ENCODE results near the gene TMEM98.
A peak's percentile ranks its signal among the peaks of the same experiment; 100 is the strongest.
"Not testable (repeated sequence)": the region's sequence is repeated elsewhere in the genome, so short reads cannot be mapped to it uniquely, and the experiment has no call there.

The TMEM98 gene, protein sequence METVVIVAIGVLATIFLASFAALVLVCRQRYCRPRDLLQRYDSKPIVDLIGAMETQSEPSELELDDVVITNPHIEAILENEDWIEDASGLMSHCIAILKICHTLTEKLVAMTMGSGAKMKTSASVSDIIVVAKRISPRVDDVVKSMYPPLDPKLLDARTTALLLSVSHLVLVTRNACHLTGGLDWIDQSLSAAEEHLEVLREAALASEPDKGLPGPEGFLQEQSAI

DNA sequence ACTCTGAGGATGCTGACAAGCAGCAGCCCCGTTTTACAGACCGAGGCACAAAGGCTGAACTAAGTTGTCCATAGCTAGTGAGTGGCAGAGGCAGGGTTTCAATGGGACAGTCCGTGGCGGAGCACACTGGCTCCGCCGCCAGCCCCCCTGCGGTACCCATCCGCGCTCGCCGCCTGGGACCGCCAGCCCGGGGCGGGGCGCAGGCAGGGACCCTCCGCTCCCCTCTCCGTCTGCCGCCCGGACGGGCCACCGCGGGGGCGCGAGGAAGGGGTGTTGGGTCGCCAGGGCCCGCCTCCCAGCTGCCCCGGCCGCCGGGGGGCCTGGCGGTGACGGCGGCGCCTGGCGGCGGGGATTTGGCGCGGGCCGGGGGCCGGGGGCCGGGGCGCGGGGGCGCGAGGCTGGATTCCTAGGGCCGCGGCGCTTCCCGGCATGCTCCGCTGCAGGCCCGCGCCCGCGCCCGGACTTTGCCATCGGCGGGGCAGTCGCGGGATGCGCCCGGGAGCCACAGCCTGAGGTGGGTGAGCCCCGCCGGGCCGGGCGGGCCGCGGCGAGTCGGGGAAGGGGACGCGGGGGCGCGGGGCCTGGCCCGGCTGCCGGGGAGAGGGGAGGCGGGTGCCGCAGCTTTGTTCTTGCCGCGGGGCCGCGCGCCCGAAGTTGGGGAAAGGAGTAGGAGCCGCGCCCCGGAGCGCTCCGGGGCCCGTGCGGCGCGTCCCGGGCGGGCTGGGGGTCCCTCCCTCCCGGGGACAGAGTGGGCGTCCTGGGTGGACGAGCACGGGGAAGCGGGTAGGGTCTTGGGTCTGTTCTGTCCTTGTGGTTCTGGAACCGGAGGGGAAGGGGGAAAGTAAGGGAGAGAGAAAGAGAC lies at the start of gene TMEM98:
Gene TMEM98, plus strand, starts transcription at position 430 of the 862 bp plus-strand sequence. CDS start 3,376 bp downstream, outside the sequence.
- DNase-seq = no peak

DNA sequence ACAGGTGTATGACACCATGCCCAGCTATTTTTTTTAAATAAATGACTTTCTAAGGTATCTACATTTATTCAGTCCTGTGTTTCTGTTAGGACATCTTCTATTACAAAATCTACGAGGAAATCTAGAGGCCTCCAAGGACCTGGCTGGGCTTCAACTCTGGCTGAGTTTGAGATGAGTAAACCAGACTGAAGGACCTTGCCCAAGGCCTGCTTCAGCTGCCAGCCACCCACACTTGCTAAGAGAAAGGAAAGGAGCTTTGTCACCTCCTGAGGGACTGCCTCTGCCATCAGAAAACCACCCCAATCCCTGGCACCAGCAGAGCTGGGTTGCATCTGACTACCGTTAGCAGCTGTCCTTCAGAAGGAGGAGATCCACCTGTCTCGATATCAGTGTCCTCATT lies 49.7 kb upstream of the TMEM98 start:
- DNase-seq = no peak

DNA sequence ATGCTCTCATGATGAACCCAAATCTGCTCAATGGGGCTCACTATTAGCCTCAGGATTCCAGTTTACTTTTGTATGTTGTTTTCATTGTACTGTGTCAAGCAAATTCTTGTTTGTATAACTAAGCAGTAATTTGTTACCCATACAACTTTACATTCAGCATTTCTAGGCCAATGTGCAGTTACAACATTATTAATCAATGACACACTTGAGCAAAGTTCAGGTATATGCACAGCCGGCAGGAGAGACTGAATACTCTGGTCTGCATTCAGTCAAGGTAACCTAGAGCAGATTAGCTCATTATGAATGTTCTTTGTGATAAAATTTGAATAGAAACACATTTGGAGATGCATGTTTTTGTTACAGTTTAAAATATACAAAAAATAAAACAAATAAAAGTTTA lies 48.8 kb upstream of the TMEM98 start:
- DNase-seq = no peak

DNA sequence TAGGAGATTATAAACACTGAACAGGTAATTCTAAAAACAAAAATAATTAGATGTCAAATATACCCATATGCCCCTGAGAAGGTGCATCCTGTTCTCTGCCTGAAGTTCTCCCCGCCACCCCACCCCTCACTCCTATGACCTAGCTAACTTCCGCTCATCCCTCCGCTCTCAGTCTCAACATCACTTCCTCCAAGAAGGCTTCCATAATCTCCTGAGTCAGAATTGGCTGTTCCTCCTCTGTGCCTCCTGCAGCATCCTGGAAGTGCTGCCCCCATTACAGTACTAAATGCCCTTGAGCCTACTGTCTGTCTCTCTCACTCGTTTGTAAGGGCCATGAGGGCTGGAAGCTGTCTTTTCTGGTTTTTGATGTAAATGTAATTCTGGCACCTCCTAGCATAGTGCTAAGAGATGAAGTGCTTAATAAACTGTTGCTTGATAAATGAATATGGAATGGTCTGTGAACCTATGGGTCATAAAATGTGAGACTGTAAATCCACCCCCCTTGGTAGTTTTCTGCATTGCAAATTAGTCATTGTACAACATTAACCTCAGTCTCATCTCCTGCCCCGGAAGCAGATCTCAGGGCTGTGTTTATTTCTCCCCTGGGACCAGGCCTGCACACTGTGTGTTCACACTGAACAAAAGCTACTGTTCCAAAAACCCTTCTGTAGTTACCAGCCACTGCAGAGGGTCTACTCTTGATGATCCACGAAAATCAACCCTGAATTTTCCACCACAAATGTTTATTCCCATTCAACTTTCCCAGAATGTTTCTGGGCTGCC lies 47.1 kb upstream of the TMEM98 start:
- DNase-seq = no peak

DNA sequence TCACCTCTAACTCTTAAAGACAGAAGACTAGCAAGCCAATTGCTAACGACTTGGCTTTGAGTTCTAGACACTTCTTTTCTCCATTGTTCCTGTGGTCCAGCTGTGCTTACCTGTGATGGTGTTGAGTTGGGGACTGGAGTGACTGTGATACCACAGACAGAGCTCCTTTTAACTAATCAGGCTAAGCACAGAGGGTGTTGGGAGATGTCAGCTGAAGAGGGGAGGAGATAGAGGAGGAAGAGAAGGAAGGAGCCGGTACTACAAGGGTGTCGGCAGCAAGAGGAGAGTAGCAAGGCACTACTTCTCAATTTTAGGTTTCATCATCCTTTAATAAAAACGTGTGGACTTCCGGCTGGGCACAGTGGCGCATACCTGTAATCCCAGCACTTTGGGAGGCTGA lies 45.9 kb upstream of the TMEM98 start:
- DNase-seq = no peak

DNA sequence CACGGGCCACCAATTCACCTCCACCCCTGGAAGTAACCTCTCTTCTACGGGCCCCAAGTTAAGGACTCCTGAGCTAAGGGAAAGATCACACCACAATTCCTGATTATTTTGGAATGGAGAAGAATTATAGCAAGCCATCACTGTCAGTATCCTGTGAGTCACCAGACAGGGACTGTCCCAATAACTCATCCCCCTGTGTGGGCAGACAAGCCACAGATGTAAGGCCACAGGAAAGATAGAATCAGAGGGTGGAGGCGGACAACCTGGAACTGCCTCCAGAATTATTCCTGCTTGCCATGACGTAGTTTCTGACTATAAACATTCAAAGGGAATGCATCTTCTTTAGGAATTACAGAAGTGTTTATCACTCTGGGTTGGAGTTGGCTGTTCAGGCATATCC lies 45.2 kb upstream of the TMEM98 start:
- DNase-seq = no peak

DNA sequence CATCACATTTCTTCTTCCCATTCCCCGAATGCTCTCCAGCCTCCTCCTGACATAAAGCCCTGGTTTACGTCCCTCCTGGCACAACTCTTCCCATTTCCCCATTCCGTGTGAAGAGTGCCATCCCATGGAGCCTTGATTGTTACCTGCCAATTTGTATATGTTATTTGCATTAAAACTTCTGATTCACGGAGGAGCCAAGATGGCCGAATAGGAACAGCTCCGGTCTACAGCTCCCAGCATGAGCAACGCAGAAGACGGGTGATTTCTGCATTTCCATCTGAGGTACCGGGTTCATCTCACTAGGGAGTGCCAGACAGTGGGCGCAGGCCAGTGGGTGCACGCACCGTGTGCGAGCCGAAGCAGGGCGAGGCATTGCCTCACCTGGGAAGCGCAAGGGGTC lies 41.0 kb upstream of the TMEM98 start:
- DNase-seq = not testable (repeated sequence)

DNA sequence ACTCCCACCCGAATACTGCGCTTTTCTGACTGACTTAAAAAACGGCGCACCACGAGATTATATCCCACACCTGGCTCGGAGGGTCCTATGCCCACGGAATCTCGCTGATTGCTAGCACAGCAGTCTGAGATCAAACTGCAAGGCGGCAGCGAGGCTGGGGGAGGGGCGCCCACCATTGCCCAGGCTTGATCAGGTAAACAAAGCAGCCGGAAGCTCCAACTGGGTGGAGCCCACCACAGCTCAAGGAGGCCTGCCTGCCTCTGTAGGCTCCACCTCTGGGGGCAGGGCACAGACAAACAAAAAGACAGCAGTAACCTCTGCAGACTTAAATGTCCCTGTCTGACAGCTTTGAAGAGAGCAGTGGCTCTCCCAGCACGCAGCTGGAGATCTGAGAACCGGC lies 40.5 kb upstream of the TMEM98 start:
- not testable (repeated sequence) for DNase-seq

DNA sequence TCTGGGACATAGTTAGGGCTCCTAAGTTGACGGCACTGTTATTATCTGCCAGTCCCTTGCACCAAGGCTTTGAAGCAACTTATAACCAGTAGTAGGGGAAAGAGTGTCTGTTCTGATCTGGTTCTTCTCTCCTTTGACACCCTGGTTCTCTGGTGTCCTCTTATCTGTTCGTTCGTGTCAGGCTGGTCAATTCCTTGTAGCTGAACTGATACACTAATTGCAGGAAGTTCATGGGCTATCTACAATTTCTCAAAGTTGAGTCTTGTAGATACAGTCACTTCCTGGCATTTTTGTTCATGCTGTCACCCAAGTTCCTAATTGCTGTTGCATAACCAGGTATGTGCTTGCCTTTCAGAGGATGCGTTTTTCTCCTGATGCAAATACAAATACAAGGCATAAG lies 33.7 kb upstream of the TMEM98 start:
- no peak for DNase-seq

DNA sequence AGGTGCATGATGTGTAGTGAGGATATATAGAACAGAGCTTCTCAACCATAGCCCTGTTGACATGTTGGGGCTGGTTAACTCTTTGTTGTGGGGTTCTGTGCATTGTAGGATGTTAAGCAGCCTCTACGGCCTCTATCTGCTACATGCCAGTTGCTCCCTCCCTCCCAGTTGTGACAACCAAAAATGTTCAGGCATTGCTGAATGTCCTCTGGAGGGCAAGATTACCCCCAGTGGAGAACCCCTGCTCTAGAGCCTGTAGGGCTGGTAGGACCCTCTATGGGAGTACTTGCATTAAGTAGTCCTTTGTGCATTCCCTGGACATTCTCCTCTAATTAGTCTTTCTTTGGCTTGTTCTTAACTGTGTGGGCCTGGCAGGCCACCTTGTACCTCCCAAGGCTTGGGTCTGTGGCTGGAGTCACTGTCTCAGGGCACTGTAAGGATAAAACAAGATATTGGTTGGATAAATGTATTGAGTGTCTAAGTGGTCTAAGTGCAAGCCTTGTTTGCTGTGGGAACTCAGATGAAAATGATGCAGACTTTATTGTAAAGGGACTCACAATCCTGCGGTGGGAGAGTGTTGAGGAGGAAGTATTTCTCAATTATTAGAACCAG lies 31.2 kb upstream of the TMEM98 start:
- no peak for DNase-seq

DNA sequence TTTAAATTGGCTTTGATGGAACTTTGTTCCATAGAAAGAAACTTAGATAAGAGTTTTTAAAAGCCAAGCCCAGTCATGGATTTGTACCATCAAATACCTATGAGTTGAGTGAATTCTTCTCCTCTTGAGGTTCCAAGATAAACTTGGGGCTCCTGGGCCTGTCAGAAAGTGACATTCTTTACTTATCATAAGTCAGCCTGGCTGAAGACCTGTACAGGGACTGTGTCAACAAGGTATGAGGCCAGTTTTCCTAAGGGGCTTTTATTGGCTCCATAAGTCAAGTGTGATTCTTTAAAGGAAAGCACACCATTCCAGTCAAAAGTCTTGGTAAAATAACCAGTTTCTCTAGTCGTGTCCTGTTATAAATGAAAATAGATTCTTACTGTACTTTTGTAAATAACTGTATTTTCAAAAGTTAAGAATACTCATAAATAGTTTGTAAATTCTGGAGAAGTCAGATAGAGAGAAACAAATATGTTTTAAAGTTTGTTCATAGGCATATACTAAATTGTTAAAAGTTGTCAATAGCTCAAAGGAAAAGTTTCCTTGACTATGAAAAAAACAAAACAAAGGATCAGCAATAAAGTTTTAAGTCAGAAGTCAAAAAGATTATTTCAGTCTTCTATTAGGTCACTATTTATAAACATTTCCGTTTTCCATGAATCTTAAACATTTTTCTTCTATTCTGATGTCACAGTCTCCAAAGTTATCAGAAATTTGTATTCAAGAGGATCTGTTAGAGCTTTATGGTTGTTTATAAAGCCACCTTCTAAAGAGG lies 28.5 kb upstream of the TMEM98 start:
- DNase-seq = no peak

DNA sequence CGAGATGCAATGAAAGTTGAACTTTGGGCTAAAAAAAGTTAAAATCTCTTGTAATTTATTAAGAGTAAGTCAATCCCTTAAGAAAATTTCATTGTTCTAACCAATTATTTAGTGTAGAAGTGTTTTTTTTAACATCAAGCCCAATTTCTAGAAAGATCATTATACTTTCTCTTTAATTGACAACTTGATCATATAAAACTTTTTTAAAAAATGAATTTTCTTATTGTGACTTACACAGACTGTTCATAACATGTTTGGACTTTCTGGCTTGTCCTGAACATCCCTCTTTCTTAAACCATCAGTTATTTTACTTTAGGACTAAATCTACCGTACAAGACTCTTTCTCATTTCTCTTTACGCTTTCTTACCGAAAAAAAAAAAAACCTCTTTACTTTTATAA lies 26.2 kb upstream of the TMEM98 start:
- DNase-seq = no peak

DNA sequence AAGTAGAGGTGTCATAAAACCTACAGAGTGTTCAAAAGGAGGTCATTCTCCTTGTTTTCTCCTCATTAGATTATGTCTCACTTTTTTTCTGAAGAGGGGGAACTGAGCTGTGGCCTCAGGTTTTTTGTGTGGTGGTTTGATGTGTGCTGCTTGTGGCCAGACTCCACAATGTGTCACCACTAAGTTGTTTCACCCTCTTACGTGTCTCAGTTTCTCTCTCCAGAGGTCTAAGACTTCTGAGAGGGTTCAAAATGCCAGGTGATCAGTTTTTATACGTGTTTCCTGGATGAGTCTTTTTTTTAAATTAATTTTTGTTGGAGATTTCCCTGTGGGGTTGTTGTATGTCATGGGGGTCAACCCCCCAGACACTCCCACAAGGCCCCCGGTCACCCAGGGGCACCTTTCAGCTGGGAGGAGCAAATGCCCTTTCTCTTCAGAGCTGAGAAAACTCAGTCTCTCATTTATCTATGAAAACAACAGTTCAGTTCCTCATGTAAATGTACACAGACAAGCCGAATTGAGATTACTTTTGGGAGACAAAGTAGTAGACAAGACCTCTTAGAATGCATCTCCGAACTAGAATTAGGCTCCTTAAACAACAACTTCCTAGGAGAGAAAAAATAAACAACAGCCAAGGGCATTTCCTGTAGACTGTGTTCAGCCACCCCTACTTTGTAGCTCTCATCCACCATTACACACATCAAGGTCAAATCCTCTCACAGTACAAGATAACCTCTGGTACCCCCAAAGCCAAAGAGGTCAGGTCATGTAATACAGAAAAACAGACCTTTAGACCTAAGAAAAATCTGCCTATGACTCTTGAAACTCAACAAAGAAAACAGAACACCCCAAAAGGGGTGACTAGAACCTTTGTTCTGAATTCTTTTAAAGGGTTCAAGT lies 23.9 kb upstream of the TMEM98 start:
- no peak for DNase-seq

DNA sequence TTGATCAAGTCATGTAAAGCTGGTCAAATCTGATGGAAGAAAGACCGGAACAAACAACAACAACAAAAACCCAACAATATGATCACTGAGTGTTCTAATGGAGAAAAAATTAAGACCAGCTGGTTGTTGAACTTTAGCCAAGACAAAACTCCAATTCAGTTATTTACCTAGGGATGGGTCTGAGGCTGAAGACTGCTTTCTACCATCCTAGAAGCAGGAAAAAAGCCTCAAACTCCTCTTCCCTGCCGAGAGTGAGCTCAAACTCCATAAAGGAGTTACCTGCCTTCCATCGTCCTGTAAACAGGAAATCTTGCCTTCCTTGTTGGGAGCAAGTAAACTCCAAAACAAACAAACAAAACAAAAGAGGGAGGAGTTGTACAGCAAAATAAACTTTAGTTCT lies 23.1 kb upstream of the TMEM98 start:
- no peak for DNase-seq

DNA sequence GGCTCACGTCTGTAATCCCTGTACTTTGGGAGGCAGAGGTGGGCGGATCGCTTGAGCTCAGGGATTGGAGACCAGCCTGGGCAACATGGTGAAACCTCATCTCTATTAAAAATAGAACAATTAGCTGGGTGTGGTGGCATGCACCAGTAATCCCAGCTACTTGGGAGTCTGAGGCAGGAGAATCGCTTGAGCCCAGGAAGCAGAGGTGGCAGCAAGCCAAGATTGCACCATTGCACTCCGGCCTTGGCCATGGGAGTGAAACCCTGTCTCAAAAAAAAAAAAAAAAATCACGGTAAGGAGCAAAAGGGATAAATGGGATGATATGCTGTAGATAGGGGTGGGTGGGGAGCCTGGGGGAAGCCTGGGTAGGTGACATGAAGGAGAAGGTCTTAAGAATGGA lies 20.4 kb upstream of the TMEM98 start:
- DNase-seq = no peak

DNA sequence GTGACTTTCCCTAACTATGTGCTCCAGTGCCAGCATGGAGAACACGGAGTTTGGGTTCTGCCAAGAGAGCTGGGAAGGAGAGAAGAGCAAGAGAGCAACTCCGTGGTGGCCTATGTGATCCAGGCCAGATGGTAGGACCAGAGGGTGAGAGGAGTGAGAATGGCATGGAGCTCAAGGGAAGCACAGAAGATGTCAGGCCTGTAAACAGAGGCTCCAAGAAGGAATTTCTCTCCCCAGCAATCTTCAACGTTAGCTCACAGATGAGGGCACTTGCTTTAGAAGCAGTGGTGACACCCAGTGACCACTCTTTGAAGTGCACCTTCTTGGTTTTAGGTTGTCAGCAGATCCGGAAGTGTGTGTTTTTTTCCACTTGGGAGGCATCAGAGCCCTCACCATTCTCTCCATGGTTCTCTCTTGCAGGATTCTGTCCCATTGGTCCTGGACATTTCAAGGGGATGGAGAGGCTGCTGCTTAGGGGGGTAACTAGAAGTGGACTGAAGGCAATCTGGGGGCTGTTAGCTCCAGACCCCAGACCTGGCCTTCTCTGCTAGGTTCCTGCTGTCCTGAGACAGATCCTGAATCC lies 18.1 kb upstream of the TMEM98 start:
- DNase-seq = peak; percentile 57

DNA sequence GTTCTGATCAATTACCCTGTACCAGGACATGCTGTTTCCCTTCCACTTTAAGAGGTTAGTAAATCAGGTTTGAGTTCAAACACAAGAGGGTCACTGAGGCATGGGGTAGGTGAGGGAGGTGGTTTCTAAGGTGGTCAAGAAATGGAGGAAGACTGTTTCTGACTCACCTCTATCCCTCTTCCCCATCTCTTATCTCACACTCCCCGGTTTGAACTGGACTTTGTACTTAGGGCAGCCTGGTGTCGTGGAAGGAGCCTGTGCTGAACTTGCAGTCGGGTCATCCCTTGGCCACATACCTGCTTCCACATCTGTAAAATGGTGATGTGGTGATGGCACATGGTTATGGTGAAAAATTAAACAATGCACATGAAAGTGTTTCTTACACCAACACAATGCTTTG lies 17.2 kb upstream of the TMEM98 start:
- no peak for DNase-seq

DNA sequence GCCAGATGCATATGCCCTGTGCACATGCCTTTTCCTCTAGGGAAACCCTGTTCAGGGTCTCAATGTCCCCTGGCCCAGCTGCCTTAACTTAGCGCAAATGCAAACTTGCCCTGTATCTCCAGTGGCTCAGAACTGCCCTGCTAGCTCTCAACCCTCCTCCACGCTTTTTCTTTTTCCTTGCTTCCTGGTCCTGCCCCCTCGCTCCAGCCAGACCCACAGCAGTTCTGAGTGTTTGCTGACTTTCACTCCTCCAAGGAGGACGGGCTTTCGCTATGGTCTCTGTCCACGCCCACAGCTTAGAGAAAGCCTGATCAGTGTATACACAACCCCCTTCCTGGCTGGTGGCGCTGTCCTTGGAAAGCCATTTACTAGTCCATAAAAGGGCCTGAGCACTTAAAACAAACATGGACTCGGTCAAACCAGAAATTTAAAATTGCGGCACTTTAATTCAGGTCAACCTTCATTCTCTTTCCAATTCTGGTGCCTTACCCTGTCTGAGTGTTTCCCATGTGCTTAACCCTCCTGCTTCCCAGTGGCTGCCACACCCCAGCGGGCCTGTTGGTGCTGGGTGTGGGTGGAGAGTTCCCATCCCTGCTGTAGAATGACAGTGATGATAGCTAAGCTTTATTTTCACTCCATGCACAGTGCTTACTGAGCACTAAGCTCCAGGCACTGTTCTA lies 15.6 kb upstream of the TMEM98 start:
- no peak for DNase-seq

DNA sequence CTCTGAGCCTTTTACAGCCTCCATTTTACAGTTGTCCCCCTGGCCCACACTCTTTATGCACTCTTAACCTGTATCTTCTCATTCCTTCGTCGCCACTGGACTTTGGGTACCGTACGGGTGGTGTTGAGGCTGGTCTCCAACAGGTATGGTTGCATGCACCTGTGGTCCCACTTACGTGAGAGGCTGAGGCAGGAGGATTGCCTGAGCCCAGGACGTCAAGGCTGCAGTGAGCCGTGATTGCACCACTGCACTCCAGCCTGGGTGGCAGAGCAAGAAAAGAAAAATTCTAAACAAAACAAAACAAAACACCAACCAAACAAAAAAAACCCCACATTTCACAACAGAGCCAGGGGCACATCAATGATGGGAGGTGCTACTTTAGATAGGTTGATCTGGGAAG lies 14.4 kb upstream of the TMEM98 start:
- DNase-seq = no peak

DNA sequence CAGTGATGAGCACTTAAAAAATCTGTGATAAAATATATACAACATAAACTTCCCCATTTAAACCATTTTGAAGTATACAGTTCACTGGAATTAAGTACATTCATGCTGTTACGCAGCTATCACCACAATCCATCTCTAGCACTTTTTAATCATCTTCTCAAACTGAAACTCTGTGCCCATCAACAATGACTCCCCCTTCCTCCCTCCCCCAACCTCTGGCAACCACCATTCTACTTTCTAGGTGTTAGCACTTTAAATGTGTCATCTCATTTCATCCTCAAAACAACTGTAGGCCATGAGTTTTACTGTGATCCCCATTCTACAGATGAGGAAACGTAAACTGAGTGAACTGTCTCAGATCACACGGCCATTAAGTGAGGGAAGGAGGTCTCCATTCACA lies 13.8 kb upstream of the TMEM98 start:
- DNase-seq = no peak

Data from CD4-positive, alpha-beta T cell treated with Interleukin-10 for 1 hour (primary cell).